HuH-7.5 (cell line): ENCODE measurements around the gene MAT2B.
"Not testable (repeated sequence)": the region's sequence is repeated elsewhere in the genome, so short reads cannot be mapped to it uniquely, and the experiment has no call there.

ENCODE experiments used
- DNase-seq: peaks from one replicate; pipeline ENCODE4 v3.0.0; 2011; ENCODE audit warnings: low spot score

Gene MAT2B

GRCh38 chr5:163503106-163504078 lies 2.0 kb upstream of the MAT2B start:
- DNase-seq, result peak; percentile 28

DNA sequence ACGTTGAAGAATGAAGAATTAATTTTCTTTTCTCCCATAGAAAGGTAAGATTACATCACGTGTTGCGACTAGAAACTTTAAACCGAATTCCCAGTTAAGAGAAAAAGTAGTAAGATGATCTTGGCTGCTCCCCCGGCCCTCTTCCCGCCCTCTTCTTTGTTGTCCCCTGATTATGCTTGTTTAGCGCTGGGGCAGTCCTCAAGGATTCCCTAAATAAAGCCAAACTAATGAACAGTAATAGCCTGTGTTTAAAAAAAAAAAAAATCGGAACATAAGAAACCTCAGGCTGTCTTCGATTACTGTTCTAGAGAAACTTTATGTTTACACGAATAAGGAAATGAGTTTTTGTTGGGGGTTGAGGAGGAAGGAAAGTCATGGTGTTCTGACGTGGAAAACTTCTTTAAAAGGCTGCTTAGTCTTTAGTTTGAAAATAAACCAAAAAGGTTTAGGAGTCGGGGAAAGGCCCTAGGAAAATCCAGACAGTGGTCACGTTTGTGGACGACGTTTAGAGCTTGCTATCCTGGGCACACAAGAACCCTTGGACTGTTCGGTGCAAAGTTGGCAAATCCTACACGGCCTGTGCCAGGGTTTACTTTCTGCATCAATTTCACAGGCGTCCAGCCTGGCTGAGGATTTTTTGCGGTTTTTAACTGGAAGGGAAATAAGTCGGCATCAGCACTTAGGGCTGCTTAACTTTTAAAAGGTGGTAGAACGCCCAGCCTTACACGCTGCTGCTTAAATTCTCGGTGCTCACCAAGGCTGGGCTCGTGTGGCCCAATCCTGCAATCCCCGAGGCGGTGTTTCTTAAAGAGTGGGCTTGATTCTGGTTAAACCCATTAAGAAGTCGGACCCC lies 1.1 kb upstream of the MAT2B start:
- no peak for DNase-seq

GRCh38 chr5:163505049-163505367 lies 411 bp upstream of the MAT2B start:
- no peak for DNase-seq

DNA sequence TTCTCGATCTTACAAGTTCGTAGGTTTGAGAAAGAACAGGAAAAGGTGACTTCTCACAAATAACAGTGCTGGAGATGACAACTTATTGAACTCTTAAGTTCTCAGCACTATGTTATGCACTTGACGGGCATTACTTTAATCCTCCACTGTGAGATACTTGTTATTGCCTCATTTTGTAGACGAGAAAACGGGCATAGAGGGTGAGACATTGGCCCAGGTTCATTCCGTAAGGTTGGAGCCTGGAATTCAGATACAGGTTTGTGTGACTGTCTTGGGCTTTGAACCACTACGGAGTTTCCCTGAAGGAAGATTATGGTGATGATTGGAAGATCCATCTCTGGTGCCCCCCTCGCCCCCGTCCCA lies 657 bp downstream of the MAT2B start:
- DNase-seq, result no peak

GRCh38 chr5:163506726-163507125 lies 1.3 kb downstream of the MAT2B start:
- DNase-seq, result no peak

- no peak for DNase-seq
These were observed 3.3 kb downstream of the MAT2B start for GRCh38 chr5:163508753-163509152.

DNA sequence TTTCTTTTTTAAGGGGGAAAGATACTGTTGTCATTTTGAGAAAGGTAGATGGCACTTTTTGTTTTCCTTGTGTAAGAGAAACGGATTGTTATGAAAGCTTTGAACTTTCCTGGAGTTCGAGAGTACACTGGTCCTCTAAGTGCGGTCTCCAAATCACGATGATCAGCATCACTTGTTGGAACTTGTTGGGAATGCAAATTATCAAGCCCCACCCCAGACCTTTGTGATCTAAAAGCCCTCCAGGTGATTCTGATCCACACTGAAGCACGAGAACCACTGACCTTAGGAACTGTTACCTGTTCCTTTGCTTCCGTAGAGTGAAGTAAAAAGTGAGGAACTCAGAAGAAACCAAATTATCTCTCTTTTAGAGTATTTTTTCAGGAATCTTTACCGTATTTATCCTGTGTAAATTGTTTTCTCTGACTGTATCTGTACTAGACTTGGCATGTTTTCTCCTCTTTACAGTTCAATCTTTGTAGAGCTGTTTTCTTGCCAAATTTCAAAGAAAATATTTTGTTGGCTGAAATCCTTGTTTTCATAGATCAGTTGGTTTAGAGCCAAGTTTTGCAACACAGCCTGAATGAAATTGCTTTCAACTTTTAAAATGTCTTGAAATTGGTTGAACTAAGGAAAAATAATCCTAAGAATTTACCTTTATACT lies 4.0 kb downstream of the MAT2B start:
- DNase-seq, result no peak

DNA sequence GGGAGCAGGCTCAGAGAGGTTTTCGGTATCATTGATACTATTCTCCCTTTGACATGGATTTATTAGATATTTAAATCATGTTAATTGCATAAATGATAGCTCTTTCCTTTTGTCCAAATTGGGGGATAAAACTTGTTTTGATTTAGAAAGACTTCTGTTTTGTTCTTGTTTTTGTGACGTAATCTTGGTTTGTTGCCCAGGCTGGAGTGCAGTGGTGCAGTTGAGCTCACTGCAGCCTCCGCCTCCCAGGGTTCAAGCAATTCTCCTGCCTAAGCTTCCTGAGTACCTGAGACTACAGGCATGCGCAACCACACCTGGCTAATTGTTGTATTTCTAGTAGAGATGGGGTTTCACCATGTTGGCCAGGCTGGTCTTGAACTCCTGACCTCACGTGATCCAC lies 7.1 kb downstream of the MAT2B start:
- DNase-seq, result no peak

GRCh38 chr5:163525096-163525495 lies 19.7 kb downstream of the MAT2B start:
- no peak for DNase-seq

GRCh38 chr5:163529698-163530097 lies 24.3 kb downstream of the MAT2B start:
- DNase-seq, result no peak

GRCh38 chr5:163531272-163531671 lies 25.9 kb downstream of the MAT2B start:
- DNase-seq, result no peak

GRCh38 chr5:163532171-163533084 lies 27.0 kb downstream of the MAT2B start:
- no peak for DNase-seq

DNA sequence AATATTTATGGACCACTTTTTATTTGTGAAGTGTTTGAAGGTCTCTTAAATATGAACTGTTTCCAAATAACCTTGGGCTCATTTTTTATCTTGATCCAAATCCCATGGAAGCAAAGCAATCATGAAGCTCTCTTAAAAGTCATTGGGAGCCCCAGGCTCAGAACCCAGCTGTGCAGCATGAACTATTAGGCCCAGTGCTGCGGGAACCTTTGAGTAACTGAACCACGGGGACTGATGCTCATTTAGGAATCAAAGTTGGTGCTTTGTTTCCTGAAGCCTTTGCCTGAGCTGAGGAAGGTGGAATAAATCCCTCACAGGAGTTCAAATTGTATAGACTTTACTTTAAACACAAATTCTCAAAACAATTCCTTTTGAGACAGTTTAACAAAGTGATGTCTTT lies 27.8 kb downstream of the MAT2B start:
- no peak for DNase-seq

- no peak for DNase-seq
These were observed 29.2 kb downstream of the MAT2B start for GRCh38 chr5:163534492-163535094.

GRCh38 chr5:163535290-163535689 lies 29.9 kb downstream of the MAT2B start:
- no peak for DNase-seq

DNA sequence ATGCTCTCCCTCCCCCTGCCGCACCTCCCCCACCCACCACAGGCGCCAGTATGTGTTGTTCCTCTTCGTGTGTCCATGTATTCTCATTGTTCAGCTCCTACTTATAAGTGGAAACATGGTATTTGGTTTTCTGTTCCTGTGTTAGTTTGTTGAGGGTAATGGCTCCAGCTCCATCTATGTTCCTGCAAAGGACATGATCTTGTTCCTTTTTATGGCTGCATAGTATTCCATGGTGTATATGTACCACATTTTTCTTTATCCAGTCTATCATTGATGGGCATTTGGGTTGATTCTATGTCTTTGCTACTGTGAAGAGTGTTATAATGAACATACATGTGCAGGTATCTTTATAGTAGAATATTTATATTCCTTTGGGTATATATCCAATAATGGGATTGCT lies 31.0 kb downstream of the MAT2B start:
- not testable (repeated sequence) for DNase-seq

DNA sequence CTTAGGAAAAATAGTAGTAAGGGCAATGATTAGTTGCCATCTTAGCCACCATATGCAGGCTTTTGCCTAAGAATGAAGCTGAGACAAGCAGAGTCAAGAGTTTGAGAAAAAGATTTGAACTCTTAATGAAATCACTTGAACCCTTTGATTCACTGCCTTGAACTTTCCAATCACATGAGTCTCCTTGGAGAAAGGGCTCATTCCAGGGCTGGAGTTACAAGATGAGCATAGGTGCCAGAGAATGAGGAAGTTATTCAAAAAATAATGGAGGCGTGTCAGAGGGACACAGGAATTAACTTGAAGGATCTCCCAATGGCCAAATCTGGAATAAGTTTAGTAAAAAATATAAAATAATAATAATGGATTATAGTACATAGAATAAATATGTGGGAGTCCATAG lies 35.3 kb downstream of the MAT2B start:
- no peak for DNase-seq

- DNase-seq, result no peak
These were observed 37.4 kb downstream of the MAT2B start for GRCh38 chr5:163542771-163543170.

DNA sequence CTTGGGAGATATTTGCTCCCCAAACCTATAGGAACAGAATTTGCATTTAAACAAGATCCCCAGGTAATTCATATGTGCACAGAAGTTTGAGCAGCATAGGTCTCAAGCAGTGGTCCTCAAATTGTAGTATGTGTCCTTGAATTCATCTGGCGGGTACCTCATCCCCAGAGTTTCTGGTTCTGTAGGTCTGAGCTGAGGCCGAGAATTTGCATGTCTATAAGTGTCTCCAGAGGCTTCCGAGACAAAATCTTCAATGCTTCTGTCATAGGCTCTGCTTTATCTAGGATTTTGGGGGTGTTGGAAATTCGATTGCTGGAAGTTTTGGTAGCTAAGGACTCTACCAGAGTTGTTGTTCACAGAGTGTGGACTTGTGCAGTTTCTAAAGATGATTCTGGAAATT lies 38.6 kb downstream of the MAT2B start:
- DNase-seq, result no peak

- no peak for DNase-seq
These were observed 39.4 kb downstream of the MAT2B start for GRCh38 chr5:163544836-163545235.

- DNase-seq, result no peak
These were observed 43.2 kb downstream of the MAT2B start for GRCh38 chr5:163548649-163549048.
